Measurements from ENCODE around the gene KANSL1. TPM values are rescaled to one million over a fixed set of nuclear protein-coding genes. Genes with fewer than 3 reads are reported as not detected.

KANSL1 gene
- total and polyA plus RNA-seq, 9 of the 15 experiments (the other 6 are each of a cell fraction or from before 2014, with no cell fraction given): 3.6 to 55.4 (median 31.8) TPM

DNA sequence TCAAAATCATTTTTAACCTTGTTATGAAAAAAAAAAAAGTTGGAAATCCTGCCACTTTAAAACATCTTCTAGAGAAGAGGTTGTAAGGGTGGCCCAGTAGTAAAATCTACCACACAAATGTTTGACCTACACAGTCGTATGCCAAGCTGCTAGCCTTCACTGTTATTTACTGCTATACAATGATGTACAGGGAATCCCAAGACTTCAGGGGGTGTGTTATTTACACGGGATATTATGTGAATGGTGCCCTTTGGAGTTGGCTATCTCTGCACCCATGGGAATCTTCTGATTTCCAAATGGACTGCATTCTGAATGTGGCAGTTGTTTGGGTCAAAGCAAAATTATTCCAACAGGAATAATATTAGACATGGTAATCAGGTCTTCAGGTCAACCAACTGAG, 148.2 kb downstream of the KANSL1 start:
- 58% methylated on average over 2 of the region's 2 CpGs for WGBS (ENCODE audit: insufficient coverage, low coverage, missing lambda C conversion rate)
- Histone ChIP-seq H2AFZ (ENCODE audit: low read depth, low read length) (no peak overlapping the region), H3K27ac (ENCODE audit: extremely low read depth, low read depth, low read length) (peak overlapping the region; percentile 32; the same call in 1 of the 3 replicates), H3K4me3 (no peak overlapping the region), H3K9me1 (ENCODE audit: control insufficient read depth, insufficient read depth, low read length) (no peaks in the 10 kb centered on the region), H3K27me3 (ENCODE audit: control insufficient read depth in 2 of 2, insufficient read depth in 2 of 2, low read length in 2 of 2) (no peaks in the 10 kb centered on the region), H3K4me2 (ENCODE audit: insufficient read depth, low read length) (no peak overlapping the region), H4K20me1 (replicated peaks; ENCODE audit: control insufficient read depth, insufficient read depth, low read length) (no peaks in the 10 kb centered on the region), H3K9me3 (replicated peaks; ENCODE audit: control insufficient read depth, insufficient read depth, low read depth, low read length) (no peaks in the 10 kb centered on the region), H3K9ac (ENCODE audit: insufficient read depth in 1 of 2, low read depth in 2 of 2, low read length in 2 of 2) (no peak overlapping the region), H3K4me1 (replicated peaks in 1 of 2; ENCODE audit: control insufficient read depth in 2 of 2, insufficient read depth in 2 of 2, low read length in 2 of 2) (peaks cover 0 to 5% of the 10 kb centered on the region in 2 experiments; a peak in 2 of 5 replicates), H3K36me3 (ENCODE audit: control insufficient read depth, insufficient read depth, low read length) (peaks cover 93% of the 10 kb centered on the region), H3K79me2 (ENCODE audit: control insufficient read depth, insufficient read depth, low read length) (peaks cover 10% of the 10 kb centered on the region; the same call in 2 of the 3 replicates)
- BruUV-seq (replicated peaks): no TSS peak
- DNase-seq (ENCODE audit: extremely low read depth in 1 of 4, low spot score in 3 of 4) (no peak), ATAC-seq (no peak), FAIRE-seq (no peak)
- ChIA-PET POLR2A (interaction anchor here (0.6 to 2.3 kb wide), 8 partner anchors 10 to 709 kb away, joined by 3 to 15 read pairs (median 3); partner anchors contain the start of gene KANSL1), CTCF (ENCODE audit: low intra/inter-chr PET ratio) (interaction anchor here (0.5 to 2.7 kb wide), 11 partner anchors 14 to 405 kb away, joined by 3 to 26 read pairs (median 5); partner anchors contain the start of gene KANSL1)
- intact Hi-C loops (cut with micrococcal nuclease): loop anchor here (2.0 kb wide), 1 partner anchor 142 kb away; no protein-coding TSS in a partner anchor
- in situ Hi-C loops (cut with MboI): no loop called here
- TF ChIP-seq CTBP1 (IDR thresholded peaks at IDR 0.05; ENCODE audit: borderline replicate concordance) (no peak), SMARCA5 (IDR thresholded peaks at IDR 0.05) (no peak), ZBTB1 (CRISPR knock-in tag; IDR thresholded peaks at IDR 0.05; ENCODE audit: borderline replicate concordance, low read depth) (no peak)

DNA sequence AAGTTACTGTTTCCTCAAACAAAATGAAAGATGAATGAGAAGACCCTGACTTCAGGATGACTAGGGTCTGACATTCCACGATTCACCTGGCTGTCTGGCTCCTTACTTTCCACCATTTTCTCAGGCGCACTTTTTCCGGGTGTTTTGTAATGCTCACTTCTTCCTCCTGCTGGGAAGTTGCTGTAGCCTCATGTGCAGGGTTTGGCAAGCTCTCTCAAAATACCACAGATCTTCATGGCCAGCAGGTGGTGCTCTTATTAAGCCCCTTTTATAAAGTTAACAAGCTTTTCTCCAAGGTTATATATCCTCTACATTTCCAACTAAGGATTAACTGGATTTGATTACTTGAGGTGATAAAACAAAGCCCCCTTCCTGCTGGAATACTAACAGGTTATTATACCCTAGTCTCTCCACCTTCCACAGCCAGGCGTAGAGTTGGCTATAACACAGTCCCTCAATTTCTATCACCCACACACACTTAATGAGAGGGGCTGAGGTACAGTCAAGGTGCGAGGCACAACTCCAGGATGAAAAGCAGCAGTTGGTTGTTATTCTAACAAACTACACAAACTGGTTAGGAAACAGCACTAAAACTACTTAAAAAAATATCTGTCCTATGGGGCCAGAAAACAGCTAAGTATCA, 148.8 kb downstream of the KANSL1 start:
- Histone ChIP-seq H3K27me3 (ENCODE audit: control insufficient read depth in 2 of 2, insufficient read depth in 2 of 2, low read length in 2 of 2) (no peaks in the 10 kb centered on the region), H4K20me1 (replicated peaks; ENCODE audit: control insufficient read depth, insufficient read depth, low read length) (no peaks in the 10 kb centered on the region), H3K4me1 (replicated peaks in 1 of 2; ENCODE audit: control insufficient read depth in 2 of 2, insufficient read depth in 2 of 2, low read length in 2 of 2) (peaks cover 0 to 5% of the 10 kb centered on the region in 2 experiments; a peak in 2 of 5 replicates), H2AFZ (ENCODE audit: low read depth, low read length) (peak overlapping the region; percentile 43), H3K9me3 (replicated peaks; ENCODE audit: control insufficient read depth, insufficient read depth, low read depth, low read length) (no peaks in the 10 kb centered on the region), H3K9me1 (ENCODE audit: control insufficient read depth, insufficient read depth, low read length) (no peaks in the 10 kb centered on the region), H3K27ac (ENCODE audit: extremely low read depth, low read depth, low read length) (no peak overlapping the region), H3K79me2 (ENCODE audit: control insufficient read depth, insufficient read depth, low read length) (peaks cover 10% of the 10 kb centered on the region; the same call in 2 of the 3 replicates), H3K4me3 (no peak overlapping the region), H3K4me2 (ENCODE audit: insufficient read depth, low read length) (peak overlapping the region; percentile 27; the same call in 1 of the 2 replicates), H3K9ac (ENCODE audit: insufficient read depth in 1 of 2, low read depth in 2 of 2, low read length in 2 of 2) (peak overlapping the region in 1 of 2 experiments; percentile 33; a peak in 1 of 4 replicates), H3K36me3 (ENCODE audit: control insufficient read depth, insufficient read depth, low read length) (peaks cover 93% of the 10 kb centered on the region)
- intact Hi-C loops (cut with micrococcal nuclease): loop anchor here (2.0 kb wide), 1 partner anchor 142 kb away; no protein-coding TSS in a partner anchor
- WGBS (ENCODE audit: insufficient coverage, low coverage, missing lambda C conversion rate): 39% methylated on average over 5 of the region's 5 CpGs
- POLR2A ChIA-PET: interaction anchor here (0.6 to 2.3 kb wide), 9 partner anchors 10 to 708 kb away, joined by 3 to 15 read pairs (median 3); partner anchors contain the start of gene KANSL1
- FAIRE-seq: peak; percentile 95
- peak; percentile 93 for ATAC-seq
- DNase-seq (ENCODE audit: extremely low read depth in 1 of 4, low spot score in 3 of 4): peak; percentile 52 to 83 (median 60)
- BruUV-seq (replicated peaks): no TSS peak
- in situ Hi-C loops (cut with MboI): no loop called here
- CTCF ChIA-PET (ENCODE audit: low intra/inter-chr PET ratio): interaction anchor here (0.5 to 2.7 kb wide), 14 partner anchors 14 to 404 kb away, joined by 3 to 26 read pairs (median 4); partner anchors contain the start of gene KANSL1
- TF ChIP-seq, protein P1, sequence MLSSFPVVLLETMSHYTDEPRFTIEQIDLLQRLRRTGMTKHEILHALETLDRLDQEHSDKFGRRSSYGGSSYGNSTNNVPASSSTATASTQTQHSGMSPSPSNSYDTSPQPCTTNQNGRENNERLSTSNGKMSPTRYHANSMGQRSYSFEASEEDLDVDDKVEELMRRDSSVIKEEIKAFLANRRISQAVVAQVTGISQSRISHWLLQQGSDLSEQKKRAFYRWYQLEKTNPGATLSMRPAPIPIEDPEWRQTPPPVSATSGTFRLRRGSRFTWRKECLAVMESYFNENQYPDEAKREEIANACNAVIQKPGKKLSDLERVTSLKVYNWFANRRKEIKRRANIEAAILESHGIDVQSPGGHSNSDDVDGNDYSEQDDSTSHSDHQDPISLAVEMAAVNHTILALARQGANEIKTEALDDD (IDR thresholded peaks at IDR 0.05): peak; percentile 52; the same call in 1 of the 2 replicates
- peak in 1 of 3 experiments; percentile 76 for TF ChIP-seq YY1 (IDR thresholded peaks at IDR 0.05; ENCODE audit: borderline replicate concordance in 1 of 3, control insufficient read depth in 1 of 3, extremely low read depth in 1 of 3, insufficient read depth in 3 of 3, insufficient read length in 1 of 3, insufficient replicate concordance in 2 of 3, low read depth in 1 of 3, low read length in 2 of 3)

Measured in K562 (cell line).